ENCODE results near the gene CRTC1.

CRTC1 gene

GRCh38 chr19:18650468-18651041 lies 32.9 kb upstream of the CRTC1 start:
- H3K4me3 ChIP-seq (ENCODE audit: low read depth in 1 of 2, low read length in 2 of 2) = no peak overlapping the region
- TF ChIP-seq EZH2 (IDR thresholded peaks at IDR 0.05; ENCODE audit: borderline replicate concordance, low read depth, low read length, severe bottlenecking) = no peak
- TF ChIP-seq, protein P1, sequence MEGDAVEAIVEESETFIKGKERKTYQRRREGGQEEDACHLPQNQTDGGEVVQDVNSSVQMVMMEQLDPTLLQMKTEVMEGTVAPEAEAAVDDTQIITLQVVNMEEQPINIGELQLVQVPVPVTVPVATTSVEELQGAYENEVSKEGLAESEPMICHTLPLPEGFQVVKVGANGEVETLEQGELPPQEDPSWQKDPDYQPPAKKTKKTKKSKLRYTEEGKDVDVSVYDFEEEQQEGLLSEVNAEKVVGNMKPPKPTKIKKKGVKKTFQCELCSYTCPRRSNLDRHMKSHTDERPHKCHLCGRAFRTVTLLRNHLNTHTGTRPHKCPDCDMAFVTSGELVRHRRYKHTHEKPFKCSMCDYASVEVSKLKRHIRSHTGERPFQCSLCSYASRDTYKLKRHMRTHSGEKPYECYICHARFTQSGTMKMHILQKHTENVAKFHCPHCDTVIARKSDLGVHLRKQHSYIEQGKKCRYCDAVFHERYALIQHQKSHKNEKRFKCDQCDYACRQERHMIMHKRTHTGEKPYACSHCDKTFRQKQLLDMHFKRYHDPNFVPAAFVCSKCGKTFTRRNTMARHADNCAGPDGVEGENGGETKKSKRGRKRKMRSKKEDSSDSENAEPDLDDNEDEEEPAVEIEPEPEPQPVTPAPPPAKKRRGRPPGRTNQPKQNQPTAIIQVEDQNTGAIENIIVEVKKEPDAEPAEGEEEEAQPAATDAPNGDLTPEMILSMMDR (IDR thresholded peaks at IDR 0.05; ENCODE audit: borderline replicate concordance, extremely low read depth, low read length, poor library complexity, severe bottlenecking) = no peak

GRCh38 chr19:18651300-18651699 lies 32.2 kb upstream of the CRTC1 start:
- DNase-seq (no peak), ATAC-seq (ENCODE audit: insufficient read depth, low read depth) (no peak)
- H3K79me2 ChIP-seq (ENCODE audit: insufficient read depth, low read length) = peaks cover 77% of the 10 kb centered on the region
- H3K36me3 ChIP-seq (ENCODE audit: insufficient read depth, low read length) = peaks cover 23% of the 10 kb centered on the region
- H2AFZ ChIP-seq (ENCODE audit: low read depth, low read length) = no peak overlapping the region
- no peak for TF ChIP-seq EZH2 (IDR thresholded peaks at IDR 0.05; ENCODE audit: borderline replicate concordance, low read depth, low read length, severe bottlenecking)
- TF ChIP-seq, protein P1 (IDR thresholded peaks at IDR 0.05; ENCODE audit: borderline replicate concordance, extremely low read depth, low read length, poor library complexity, severe bottlenecking) = no peak
- H3K27me3 ChIP-seq (ENCODE audit: insufficient read depth, low read length, poor library complexity) = no peaks in the 10 kb centered on the region
- no peak overlapping the region for H3K4me3 ChIP-seq (ENCODE audit: low read depth in 1 of 2, low read length in 2 of 2)
- peaks cover 84% of the 10 kb centered on the region for H4K20me1 ChIP-seq (ENCODE audit: insufficient read depth, low read length)
- H3K9ac ChIP-seq (ENCODE audit: low read depth, low read length) = no peak overlapping the region
- H3K4me2 ChIP-seq (ENCODE audit: insufficient read depth, low read length) = no peak overlapping the region
- H3K9me3 ChIP-seq (ENCODE audit: insufficient read depth, low read length, severe bottlenecking) = no peaks in the 10 kb centered on the region
- no peaks in the 10 kb centered on the region for H3K4me1 ChIP-seq (ENCODE audit: insufficient read depth, low read length)
- no peak overlapping the region for H3K27ac ChIP-seq (ENCODE audit: low read length)

More at GRCh38 chr19:18650468-18651041, 32.9 kb upstream of the CRTC1 start:
- Histone ChIP-seq H3K36me3 (ENCODE audit: insufficient read depth, low read length) (peaks cover 23% of the 10 kb centered on the region), H3K9me3 (ENCODE audit: insufficient read depth, low read length, severe bottlenecking) (no peaks in the 10 kb centered on the region), H2AFZ (ENCODE audit: low read depth, low read length) (no peak overlapping the region), H3K27ac (ENCODE audit: low read length) (no peak overlapping the region), H3K27me3 (ENCODE audit: insufficient read depth, low read length, poor library complexity) (no peaks in the 10 kb centered on the region), H3K4me1 (ENCODE audit: insufficient read depth, low read length) (no peaks in the 10 kb centered on the region), H4K20me1 (ENCODE audit: insufficient read depth, low read length) (peaks cover 77% of the 10 kb centered on the region), H3K9ac (ENCODE audit: low read depth, low read length) (no peak overlapping the region), H3K79me2 (ENCODE audit: insufficient read depth, low read length) (peaks cover 78% of the 10 kb centered on the region), H3K4me2 (ENCODE audit: insufficient read depth, low read length) (no peak overlapping the region)
- ATAC-seq (ENCODE audit: insufficient read depth, low read depth) (no peak), DNase-seq (no peak)

- no peak for DNase-seq
- no peak for ATAC-seq (ENCODE audit: insufficient read depth, low read depth)
- peaks cover 74% of the 10 kb centered on the region for H3K79me2 ChIP-seq (ENCODE audit: insufficient read depth, low read length)
- no peaks in the 10 kb centered on the region for H3K4me1 ChIP-seq (ENCODE audit: insufficient read depth, low read length)
- H3K4me2 ChIP-seq (ENCODE audit: insufficient read depth, low read length) = no peak overlapping the region
- no peak overlapping the region for H3K9ac ChIP-seq (ENCODE audit: low read depth, low read length)
- no peak overlapping the region for H2AFZ ChIP-seq (ENCODE audit: low read depth, low read length)
- peaks cover 23% of the 10 kb centered on the region for H3K36me3 ChIP-seq (ENCODE audit: insufficient read depth, low read length)
- H3K27ac ChIP-seq (ENCODE audit: low read length) = no peak overlapping the region
- H4K20me1 ChIP-seq (ENCODE audit: insufficient read depth, low read length) = peaks cover 83% of the 10 kb centered on the region
- TF ChIP-seq EZH2 (IDR thresholded peaks at IDR 0.05; ENCODE audit: borderline replicate concordance, low read depth, low read length, severe bottlenecking) = no peak
- TF ChIP-seq, protein P1 (IDR thresholded peaks at IDR 0.05; ENCODE audit: borderline replicate concordance, extremely low read depth, low read length, poor library complexity, severe bottlenecking) = no peak
- no peaks in the 10 kb centered on the region for H3K27me3 ChIP-seq (ENCODE audit: insufficient read depth, low read length, poor library complexity)
- H3K9me3 ChIP-seq (ENCODE audit: insufficient read depth, low read length, severe bottlenecking) = no peaks in the 10 kb centered on the region
- H3K4me3 ChIP-seq (ENCODE audit: low read depth in 1 of 2, low read length in 2 of 2) = no peak overlapping the region
Measured at GRCh38 chr19:18651733-18652132, 31.7 kb upstream of the CRTC1 start.
